ENCODE results near the gene FDX1.

The FDX1 gene

DNA sequence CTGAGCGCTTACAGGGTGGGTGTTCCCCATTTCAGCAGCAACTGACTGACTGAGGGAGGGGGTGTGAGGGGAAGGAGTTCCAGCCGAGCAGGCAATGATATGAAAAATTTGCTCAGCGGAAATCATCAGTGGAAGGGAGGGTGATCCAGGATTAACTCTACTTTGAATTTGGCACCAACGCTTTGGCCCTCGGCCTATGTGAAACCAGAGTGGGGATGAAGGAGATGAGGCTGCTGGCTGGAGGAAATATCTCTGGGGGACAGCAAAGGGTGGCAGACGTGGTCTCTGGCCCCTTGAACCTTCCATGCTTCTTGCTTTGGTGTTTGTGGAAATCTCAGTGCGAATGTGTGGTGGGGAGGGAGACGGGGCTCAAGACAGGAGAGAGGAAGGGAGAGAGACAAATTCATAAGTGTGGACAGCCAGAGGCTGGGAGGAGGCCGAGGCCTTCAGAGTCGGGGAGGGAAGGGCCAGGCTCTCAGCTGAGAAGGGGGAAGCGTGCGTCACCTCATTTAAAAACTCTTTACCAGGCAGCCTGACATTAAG is 83.6 kb downstream of the FDX1 start:
- no peak for DNase-seq

DNA sequence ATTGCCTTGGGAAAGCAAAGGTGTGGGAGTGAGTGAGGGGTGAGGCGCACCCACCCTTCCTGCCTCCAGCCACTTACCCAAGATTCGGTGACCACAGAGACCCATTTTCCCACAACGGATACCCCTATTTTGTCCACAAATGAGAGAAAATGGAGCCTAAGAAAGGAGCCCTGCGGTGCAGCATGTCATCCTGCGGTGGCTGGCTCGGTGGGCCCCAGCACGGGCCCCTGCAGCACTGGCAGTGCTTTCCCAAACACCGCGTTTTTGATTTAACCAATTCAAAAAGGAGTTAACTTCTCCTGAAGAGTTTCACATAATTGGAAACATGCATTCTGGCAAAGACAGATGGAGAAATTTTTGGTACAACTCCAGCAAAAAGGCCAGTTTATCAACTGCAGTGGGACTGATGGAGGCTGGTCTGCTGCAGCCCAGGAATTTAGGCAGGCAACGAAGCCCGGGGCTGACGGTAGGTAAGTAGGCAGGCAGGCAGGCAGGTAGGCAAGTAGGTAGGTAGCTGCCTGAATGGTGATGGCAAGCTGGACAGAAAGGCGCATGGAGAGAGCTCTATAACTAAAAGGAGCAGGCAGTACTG is 84.2 kb downstream of the FDX1 start:
- DNase-seq = no peak

All from activated CD4-positive, alpha-beta T cell treated with anti-CD3 and anti-CD28 coated beads, Interleukin-10, Interleukin-2, amounts not matched to agents 100 ng/mL and 50 ng/mL, durations not matched to agents 16 hours and 8 hours (primary cell).